H1 (cell line): ENCODE results near the gene DPEP3. TPM values are rescaled to one million over a fixed set of nuclear protein-coding genes. Genes with fewer than 3 reads are reported as not detected.

Experiments used
- CTCF ChIA-PET: fragments of 300-600 bp; sonication (Branson Sonifier 250); formaldehyde crosslinking; loops from one replicate; lab custom pipeline; 2021; ENCODE audit not compliant: partially characterized antibody; lab: Charles Lee
- POLR2A ChIA-PET: fragments of 300-600 bp; sonication (Branson Sonifier 250); formaldehyde crosslinking; loops from one replicate; lab custom pipeline; 2021; ENCODE audit warnings: inconsistent platforms; ENCODE audit not compliant: partially characterized antibody; lab: Charles Lee
- DNase-seq, 2 experiments: peaks; one replicate each; pipeline versions ENCODE4 v3.0.0 to v3.0.0-alpha.2; 2010 to 2022; ENCODE audit warnings: low spot score in 2 of 2, low read depth in 1 of 2, mixed read lengths in 1 of 2
- FAIRE-seq: peaks from 2 replicates; lab custom pipeline; 2011; peaks lifted over from hg19 to GRCh38; lab: Jason Lieb, UNC
- H2AFZ ChIP-seq: 2 replicates; pipeline ENCODE4 v1.8.1; 2012; ENCODE audit warnings: low read length, inconsistent platforms
- H2AK5ac ChIP-seq: 2 replicates; pipeline ENCODE4 v1.6.1; 2013; ENCODE audit warnings: low read depth, low read length
- H2BK120ac ChIP-seq: replicated peaks from 2 replicates; pipeline ENCODE3; 2013; ENCODE audit warnings: low read depth, low read length, inconsistent platforms
- H2BK12ac ChIP-seq: 2 replicates; pipeline ENCODE4 v1.6.1; 2013; ENCODE audit warnings: low read depth, low read length
- H2BK15ac ChIP-seq: 2 replicates; pipeline ENCODE4 v1.6.1; 2013; ENCODE audit warnings: low read length
- H2BK20ac ChIP-seq: 2 replicates; pipeline ENCODE4 v1.6.1; 2013; ENCODE audit warnings: low read length
- H2BK5ac ChIP-seq: 2 replicates; pipeline ENCODE4 v1.6.1; 2013; ENCODE audit warnings: low read depth, low read length
- H3K14ac ChIP-seq: 2 replicates; pipeline ENCODE4 v1.6.1; 2013; ENCODE audit warnings: inconsistent platforms; ENCODE audit not compliant: insufficient read length
- H3K18ac ChIP-seq: 2 replicates; pipeline ENCODE4 v1.6.1; 2013; ENCODE audit warnings: low read length; ENCODE audit errors: extremely low read depth
- H3K23ac ChIP-seq: 2 replicates; pipeline ENCODE4 v1.6.1; 2013; ENCODE audit warnings: inconsistent platforms; ENCODE audit not compliant: insufficient read length
- H3K23me2 ChIP-seq: 2 replicates; pipeline ENCODE4 v1.6.1; 2013; ENCODE audit warnings: low read depth, low read length
- H3K27ac ChIP-seq: 2 replicates; pipeline ENCODE4 v1.6.1; 2011; ENCODE audit warnings: low read depth, low read length, inconsistent platforms
- H3K27me3 ChIP-seq, 4 experiments: replicated peaks in 1 of 4; 1 replicate in 1 of 4; 2 replicates in 3 of 4; pipeline versions ENCODE4 v1.6.1 to v1.8.1; 2011 to 2013; ENCODE audit warnings: low read length in 3 of 4, mild to moderate bottlenecking in 3 of 4, inconsistent platforms in 2 of 4, mixed read lengths in 2 of 4, moderate library complexity in 1 of 4; ENCODE audit not compliant: control insufficient read depth in 3 of 4, insufficient read depth in 3 of 4; ENCODE audit errors: extremely low read depth in 1 of 4
- H3K36me3 ChIP-seq, 4 experiments: 2 replicates each; pipeline versions ENCODE4 v1.6.1 to v1.8.1; 2011 to 2013; ENCODE audit warnings: mild to moderate bottlenecking in 4 of 4, low read length in 3 of 4, moderate library complexity in 2 of 4, control low read depth in 1 of 4, inconsistent platforms in 1 of 4; ENCODE audit not compliant: insufficient read depth in 4 of 4, control insufficient read depth in 2 of 4
- H3K4ac ChIP-seq: replicated peaks from 2 replicates; pipeline ENCODE3; 2013; ENCODE audit warnings: low read length, low read depth, mixed read lengths, inconsistent platforms; ENCODE audit not compliant: insufficient read length
- H3K4me1 ChIP-seq, 4 experiments: replicated peaks in 1 of 4; 1 replicate in 1 of 4; 2 replicates in 3 of 4; pipeline versions ENCODE4 v1.6.1 to v1.8.1; 2011 to 2013; ENCODE audit warnings: low read length in 3 of 4, inconsistent platforms in 2 of 4, mixed read lengths in 1 of 4; ENCODE audit not compliant: insufficient read depth in 4 of 4, control insufficient read depth in 3 of 4
- H3K4me2 ChIP-seq, 2 experiments: 2 replicates each; pipeline versions ENCODE4 v1.6.1 to v1.8.1; 2011 to 2013; ENCODE audit warnings: low read depth in 2 of 2, low read length in 2 of 2, control low read depth in 1 of 2, inconsistent platforms in 1 of 2, mild to moderate bottlenecking in 1 of 2; ENCODE audit not compliant: insufficient read depth in 1 of 2
- H3K4me3 ChIP-seq, 4 experiments: fragments of 200-600, 300-600 bp in 1 of 4; sonication (generic), shearing (Covaris generic), sonication (Bioruptor Twin) in 1 of 4; 2 replicates each; pipeline versions ENCODE4 v1.5.1 to v1.8.1; 2011 to 2016; ENCODE audit warnings: low read length in 4 of 4, low read depth in 3 of 4, control low read depth in 2 of 4, inconsistent platforms in 2 of 4, mild to moderate bottlenecking in 2 of 4, mixed read lengths in 1 of 4, moderate library complexity in 1 of 4; ENCODE audit not compliant: insufficient read depth in 2 of 4; ENCODE audit errors: extremely low read depth in 1 of 4
- H3K56ac ChIP-seq: replicated peaks from 2 replicates; pipeline ENCODE3; 2013; ENCODE audit warnings: low read depth, mild to moderate bottlenecking, mixed read lengths, low read length, inconsistent platforms; ENCODE audit not compliant: insufficient read length
- H3K79me1 ChIP-seq: 2 replicates; pipeline ENCODE4 v1.6.1; 2013; ENCODE audit warnings: low read depth, low read length, control low read depth
- H3K79me2 ChIP-seq, 2 experiments: 2 replicates each; pipeline versions ENCODE4 v1.6.1 to v1.8.1; 2012 to 2013; ENCODE audit warnings: low read length in 2 of 2, mild to moderate bottlenecking in 2 of 2, inconsistent platforms in 1 of 2; ENCODE audit not compliant: insufficient read depth in 2 of 2, control insufficient read depth in 1 of 2
- H3K9ac ChIP-seq, 4 experiments: replicated peaks in 1 of 4; 1 replicate in 1 of 4; 2 replicates in 3 of 4; pipeline versions ENCODE4 v1.6.1 to v1.8.1; 2011 to 2013; ENCODE audit warnings: low read depth in 3 of 4, low read length in 3 of 4, control low read depth in 2 of 4, mild to moderate bottlenecking in 2 of 4, moderate library complexity in 2 of 4, inconsistent platforms in 1 of 4; ENCODE audit errors: extremely low read depth in 1 of 4
- H3K9me3 ChIP-seq, 2 experiments: 2 replicates each; pipeline versions ENCODE4 v1.6.1 to v1.8.1; 2012 to 2013; ENCODE audit warnings: mild to moderate bottlenecking in 2 of 2, moderate library complexity in 2 of 2, control low read depth in 1 of 2, inconsistent platforms in 1 of 2, low read depth in 1 of 2, low read length in 1 of 2, mixed read lengths in 1 of 2; ENCODE audit not compliant: insufficient read depth in 2 of 2
- H4K20me1 ChIP-seq, 2 experiments: replicated peaks in 1 of 2; 2 replicates each; pipeline versions ENCODE3 to v1.8.1; 2011 to 2013; ENCODE audit warnings: inconsistent platforms in 2 of 2, low read length in 2 of 2, mild to moderate bottlenecking in 1 of 2; ENCODE audit not compliant: insufficient read depth in 2 of 2, control insufficient read depth in 1 of 2
- H4K5ac ChIP-seq: 2 replicates; pipeline ENCODE4 v1.6.1; 2013; ENCODE audit warnings: low read length, low read depth, mixed read lengths, inconsistent platforms; ENCODE audit not compliant: insufficient read length
- H4K8ac ChIP-seq: 2 replicates; pipeline ENCODE4 v1.8.0; 2013; ENCODE audit warnings: mild to moderate bottlenecking, moderate library complexity, low read length, inconsistent platforms; ENCODE audit not compliant: insufficient read depth; ENCODE audit errors: extremely low read depth
- H4K91ac ChIP-seq: replicated peaks from 2 replicates; pipeline ENCODE3; 2013; ENCODE audit warnings: low read length, mixed read lengths, inconsistent platforms; ENCODE audit not compliant: insufficient read length
- BRCA1 ChIP-seq: IDR thresholded peaks from 2 replicates; pipeline ENCODE4 v1.6.1; 2012; ENCODE audit warnings: low read depth, low read length, improper control_type of control experiment
- FOSL1 ChIP-seq: IDR thresholded peaks from 2 replicates; pipeline ENCODE4 v1.6.1; 2011; ENCODE audit warnings: mild to moderate bottlenecking, low read depth, low read length, moderate library complexity; ENCODE audit not compliant: insufficient read depth
- GABPA ChIP-seq: IDR thresholded peaks from 2 replicates; pipeline ENCODE4 v1.6.1; 2011; ENCODE audit warnings: mild to moderate bottlenecking, low read length, moderate library complexity, borderline replicate concordance; ENCODE audit not compliant: insufficient read depth
- HDAC2 ChIP-seq, 2 experiments: fragments of 300-600 bp in 1 of 2; sonication (generic) in 1 of 2; IDR thresholded peaks; 2 replicates each; pipeline ENCODE4 v1.6.1; 2011 to 2012; ENCODE audit warnings: low read depth in 2 of 2, low read length in 2 of 2, mild to moderate bottlenecking in 2 of 2, moderate library complexity in 2 of 2, borderline replicate concordance in 1 of 2, inconsistent platforms in 1 of 2
- KDM5A ChIP-seq: fragments of 200-600 bp; IDR thresholded peaks from 2 replicates; pipeline ENCODE4 v1.7.1; 2012; ENCODE audit warnings: mild to moderate bottlenecking, low read length, inconsistent platforms, mixed read lengths
- POU5F1 ChIP-seq: IDR thresholded peaks from 2 replicates; pipeline ENCODE4 v1.6.1; 2011; ENCODE audit warnings: low read depth, mild to moderate bottlenecking, low read length, moderate library complexity
- RXRA ChIP-seq: IDR thresholded peaks from 2 replicates; pipeline ENCODE4 v1.6.1; 2011; ENCODE audit warnings: low read depth, mild to moderate bottlenecking, low read length, moderate library complexity; ENCODE audit not compliant: insufficient read depth
- SAP30 ChIP-seq: fragments of 300-600 bp; sonication (generic); IDR thresholded peaks from 2 replicates; pipeline ENCODE4 v1.7.1; 2012; ENCODE audit warnings: low read length, moderate library complexity, mild to moderate bottlenecking, inconsistent platforms; ENCODE audit not compliant: insufficient read depth, insufficient replicate concordance
- SUZ12 ChIP-seq: fragments of 200-600 bp; sonication (generic); IDR thresholded peaks from 2 replicates; pipeline ENCODE4 v1.6.1; 2012; ENCODE audit warnings: mild to moderate bottlenecking, inconsistent platforms, low read length, moderate library complexity, mixed read lengths
- TAF1 ChIP-seq: IDR thresholded peaks from 2 replicates; pipeline ENCODE4 v1.6.1; 2011; ENCODE audit warnings: mild to moderate bottlenecking, low read depth, low read length
- WGBS, 2 experiments: shearing (Covaris generic) in 1 of 2; methylation state at CpG; one replicate each; pipeline versions ENCODE4 v1.1.6 to v1.1.7; 2013 to 2015; ENCODE audit warnings: low lambda C conversion rate in 2 of 2, mixed read lengths in 2 of 2, inconsistent platforms in 1 of 2, low coverage in 1 of 2, missing lambda C conversion rate in 1 of 2; ENCODE audit not compliant: insufficient replicate concordance in 2 of 2, insufficient coverage in 1 of 2, insufficient read length in 1 of 2; ENCODE audit errors: extremely low coverage in 1 of 2, missing lambda C conversion rate in 1 of 2; 5-methylcytosine and 5-hydroxymethylcytosine counted together
- polyA plus RNA-seq, 7 experiments: library from polyadenylated mRNA; depleted of rRNA in 3 of 7; stranded (reverse) in 5 of 7; unstranded in 2 of 7; fragments of >200 nt in 5 of 7; fragments of 200-250 nt in 2 of 7; gene quantifications; 1 replicate in 5 of 7; 2 replicates in 1 of 7; 4 replicates in 1 of 7; pipeline versions ENCODE4 v1.2.1 to v1.2.3, GENCODE V29; 2011 to 2013; ENCODE audit warnings: missing spikeins in 2 of 7, mixed read lengths in 2 of 7
- total RNA-seq: library from RNA; stranded (reverse); fragmentation: NEBNext Ultra II Directional; extraction: Animal tissue kit (Norgen Biotek cat#: 25700); gene quantifications from 2 replicates; pipeline ENCODE4 v1.2.1, GENCODE V29; 2021

Gene DPEP3
- total and polyA plus RNA-seq, 2 of the 8 experiments (the other 6 are each of a cell fraction or from before 2014, with no cell fraction given) = 6.5 to 9.9 TPM

GRCh38 chr16:67928147-67928546, 52.2 kb downstream of the DPEP3 start:
- H3K79me1 ChIP-seq = no peaks in the 10 kb centered on the region
- no peak overlapping the region for H3K27ac ChIP-seq
- H3K23me2 ChIP-seq = no peaks in the 10 kb centered on the region
- no peak overlapping the region for H3K9ac ChIP-seq
- H3K79me2 ChIP-seq = no peaks in the 10 kb centered on the region
- no peak overlapping the region for H4K91ac ChIP-seq
- H2BK12ac ChIP-seq = no peak overlapping the region
- 87% methylated on average over 7 of the region's 7 CpGs; no CpG with 5 or more reads in 1 of the 2 experiments for WGBS, 2 experiments
- H4K5ac ChIP-seq = no peak overlapping the region
- no peak overlapping the region for H3K14ac ChIP-seq
- DNase-seq = no peak
- POLR2A ChIA-PET = interaction anchor here (1.3 to 7.5 kb wide), 4 partner anchors 7 to 44 kb away, joined by 4 to 43 read pairs (median 28); partner anchors contain the start of genes LCAT, NRN1L and PSMB10
- H3K27me3 ChIP-seq = no peaks in the 10 kb centered on the region
- CTCF ChIA-PET = interaction anchor here (0.9 to 27.1 kb wide), 15 partner anchors 8 to 408 kb away, joined by 3 to 623 read pairs (median 6); partner anchors contain the start of genes EDC4, NRN1L and PSKH1
- no peaks in the 10 kb centered on the region for H3K9me3 ChIP-seq
- H3K18ac ChIP-seq = no peak overlapping the region
- no peak overlapping the region for H2BK120ac ChIP-seq
- H3K4ac ChIP-seq = no peak overlapping the region
- H2BK5ac ChIP-seq = no peak overlapping the region
- H2BK15ac ChIP-seq = no peak overlapping the region
- peaks cover 0 to 8% (median 4%) of the 10 kb centered on the region in 4 experiments; a peak in 5 of 7 replicates for H3K4me1 ChIP-seq
- no peak overlapping the region for H2AK5ac ChIP-seq
- no peak overlapping the region for H2AFZ ChIP-seq
- no peak overlapping the region for H2BK20ac ChIP-seq
- H3K4me3 ChIP-seq = no peak overlapping the region
- no peak overlapping the region for H4K8ac ChIP-seq
- no peak overlapping the region for H3K23ac ChIP-seq
- peaks cover 7 to 27% of the 10 kb centered on the region in 2 experiments for H4K20me1 ChIP-seq
- no peak overlapping the region for H3K56ac ChIP-seq
- no peaks in the 10 kb centered on the region; a peak in 2 of 8 replicates for H3K36me3 ChIP-seq
- FAIRE-seq = no peak
- no peak overlapping the region for H3K4me2 ChIP-seq
- TF ChIP-seq TAF1 (no peak), KDM5A (no peak), BRCA1 (no peak), FOSL1 (no peak), RXRA (no peak), HDAC2 (IDR thresholded peaks at IDR 0.05; ENCODE audit: borderline replicate concordance in 1 of 2, low read depth in 2 of 2, low read length in 2 of 2) (no peak), GABPA (no peak), POU5F1 (no peak), SUZ12 (no peak), SAP30 (no peak)
